Fibroblast of lung (primary cell): ENCODE measurements around the gene ACTR2.

Source experiments
- EZH2 ChIP-seq: IDR thresholded peaks from 2 replicates; pipeline ENCODE4 v1.5.1; 2012; ENCODE audit warnings: low read length, control low read depth, mild to moderate bottlenecking; ENCODE audit errors: missing control alignments
- TF ChIP-seq, protein P1 (sequence below), 2 donors: IDR thresholded peaks in 1 of 2; conservative IDR thresholded peaks in 1 of 2; 1 replicate in 1 of 2; 2 replicates in 1 of 2; pipeline ENCODE4 v1.5.1; 2011 to 2012; ENCODE audit warnings: low read length in 2 of 2, control low read depth in 1 of 2, inconsistent platforms in 1 of 2, low read depth in 1 of 2, mild to moderate bottlenecking in 1 of 2

DNA sequence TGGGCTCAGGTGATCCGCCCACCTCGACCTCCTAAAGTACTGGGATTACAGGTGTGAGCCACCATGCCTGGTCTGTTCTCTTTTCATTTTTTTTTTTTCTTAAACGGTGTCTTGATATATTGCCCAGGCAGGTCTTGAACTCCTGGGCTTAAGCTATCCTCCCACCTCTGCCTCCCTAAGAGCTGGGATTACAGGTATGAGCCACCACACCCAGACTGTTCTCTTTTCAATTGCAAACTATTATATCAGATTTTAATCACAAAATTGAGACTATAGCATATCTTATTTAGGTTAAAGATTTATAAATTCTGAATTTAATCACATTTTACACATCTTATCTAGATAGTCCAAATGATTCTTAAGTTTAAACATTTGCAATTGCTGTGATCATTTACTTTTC is 15.5 kb upstream of the ACTR2 start:
- TF ChIP-seq, protein P1, sequence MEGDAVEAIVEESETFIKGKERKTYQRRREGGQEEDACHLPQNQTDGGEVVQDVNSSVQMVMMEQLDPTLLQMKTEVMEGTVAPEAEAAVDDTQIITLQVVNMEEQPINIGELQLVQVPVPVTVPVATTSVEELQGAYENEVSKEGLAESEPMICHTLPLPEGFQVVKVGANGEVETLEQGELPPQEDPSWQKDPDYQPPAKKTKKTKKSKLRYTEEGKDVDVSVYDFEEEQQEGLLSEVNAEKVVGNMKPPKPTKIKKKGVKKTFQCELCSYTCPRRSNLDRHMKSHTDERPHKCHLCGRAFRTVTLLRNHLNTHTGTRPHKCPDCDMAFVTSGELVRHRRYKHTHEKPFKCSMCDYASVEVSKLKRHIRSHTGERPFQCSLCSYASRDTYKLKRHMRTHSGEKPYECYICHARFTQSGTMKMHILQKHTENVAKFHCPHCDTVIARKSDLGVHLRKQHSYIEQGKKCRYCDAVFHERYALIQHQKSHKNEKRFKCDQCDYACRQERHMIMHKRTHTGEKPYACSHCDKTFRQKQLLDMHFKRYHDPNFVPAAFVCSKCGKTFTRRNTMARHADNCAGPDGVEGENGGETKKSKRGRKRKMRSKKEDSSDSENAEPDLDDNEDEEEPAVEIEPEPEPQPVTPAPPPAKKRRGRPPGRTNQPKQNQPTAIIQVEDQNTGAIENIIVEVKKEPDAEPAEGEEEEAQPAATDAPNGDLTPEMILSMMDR (conservative IDR thresholded peaks at IDR 0.05 in 1 of 2, IDR thresholded peaks at IDR 0.05 in 1 of 2; ENCODE audit: low read depth in 1 of 2, low read length in 2 of 2), result no peak
- no peak for TF ChIP-seq EZH2
